K562 (cell line): ENCODE data around the gene HSPA1L. TPM values are rescaled to one million over a fixed set of nuclear protein-coding genes. Genes with fewer than 3 reads are reported as not detected.

ENCODE experiments used
- BCL6 ChIP-seq: fragments of 250-450 bp; sonication (Bioruptor Pico); IDR thresholded peaks from 2 replicates; pipeline ENCODE4 v1.4.0; 2020
- CHD7 ChIP-seq: fragments of 200-600 bp; sonication (generic); IDR thresholded peaks from one replicate; pipeline ENCODE4 v1.6.1; 2012; ENCODE audit warnings: mild to moderate bottlenecking, low read depth, low read length, inconsistent platforms
- E2F3 ChIP-seq: fragments of 250-450 bp; sonication (Bioruptor Pico); IDR thresholded peaks from 2 replicates; pipeline ENCODE4 v1.4.0; 2020; ENCODE audit warnings: mild to moderate bottlenecking
- NR2F6 ChIP-seq: fragments of 450-650 bp; formaldehyde crosslinking; IDR thresholded peaks from 2 replicates; pipeline ENCODE4 v1.4.0; 2020; ENCODE audit warnings: mild to moderate bottlenecking
- PTBP1 ChIP-seq: fragments of 200-400 bp; formaldehyde crosslinking; IDR thresholded peaks from 2 replicates; pipeline ENCODE4 v1.6.1; 2017; ENCODE audit warnings: low read depth, low read length
- TAF9B ChIP-seq: fragments of 450-650 bp; IDR thresholded peaks from 2 replicates; pipeline ENCODE4 v1.6.1; 2018; ENCODE audit warnings: mild to moderate bottlenecking; ENCODE audit not compliant: partially characterized antibody
- ZNF407 ChIP-seq: fragments of 450-650 bp; IDR thresholded peaks from 2 replicates; pipeline ENCODE4 v1.6.1; 2016; ENCODE audit warnings: low read depth
- polyA plus RNA-seq, 8 experiments: library from polyadenylated mRNA; depleted of rRNA in 4 of 8; stranded (reverse) in 5 of 8; unstranded in 3 of 8; fragments of >200 nt; fragmentation: Nextera tagmentation in 2 of 8; fragmentation: Illumina TruSeq in 1 of 8; extraction: Ambion mirVana in 2 of 8; extraction: Trizol in 1 of 8; gene quantifications; 2 replicates each; pipeline versions ENCODE4 v1.2.1 to v1.2.3, GENCODE V29; 2011 to 2014; ENCODE audit warnings: inconsistent platforms in 1 of 8, missing spikeins in 1 of 8
- total RNA-seq, 7 experiments: library from RNA; depleted of rRNA in 6 of 7; stranded (reverse); fragments of >200 nt in 6 of 7; fragmentation: Illumina TruSeq in 2 of 7; extraction: Trizol in 2 of 7; gene quantifications; 2 replicates each; pipeline versions ENCODE4 v1.2.1 to v1.2.3, GENCODE V29; 2011 to 2021; ENCODE audit warnings: low replicate concordance in 1 of 7

HSPA1L gene
- total and polyA plus RNA-seq, 9 of the 15 experiments (the other 6 are each of a cell fraction or from before 2014, with no cell fraction given): 0.14 to 2.1 (median 1.3) TPM

GRCh38 chr6:31834367-31835250 lies 19.5 kb upstream of the HSPA1L start (continued):
- TF ChIP-seq ZNF407 (peak; percentile 4; the same call in 1 of the 2 replicates), CHD7 (peak; percentile 68), TAF9B (no peak), PTBP1 (0 out of 2 replicates have a peak, but pooled peaks have one; percentile 51), BCL6 (CRISPR knock-in tag) (peak; percentile 71), NR2F6 (CRISPR knock-in tag) (peak; percentile 92), E2F3 (CRISPR knock-in tag) (peak; percentile 99)
